ENCODE results near the gene ABCB1.
"Not testable (repeated sequence)": the region's sequence is repeated elsewhere in the genome, so short reads cannot be mapped to it uniquely, and the experiment has no call there.

DNA sequence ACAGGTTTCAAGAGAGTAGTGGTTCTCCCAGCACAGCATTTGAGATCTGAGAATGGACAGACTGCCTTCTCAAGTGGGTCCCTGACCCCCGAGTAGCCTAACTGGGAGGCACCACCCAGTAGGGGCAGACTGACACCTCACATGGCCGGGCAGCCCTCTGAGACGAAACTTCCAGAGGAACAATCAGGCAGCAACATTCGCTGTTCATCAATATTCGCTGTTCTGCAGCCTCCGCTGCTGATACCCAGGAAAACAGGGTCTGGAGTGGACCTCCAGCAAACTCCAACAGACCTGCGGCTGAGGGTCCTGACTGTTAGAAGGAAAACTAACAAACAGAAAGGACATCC lies 135.2 kb downstream of the ABCB1 start:
- not testable (repeated sequence) for TF ChIP-seq ATF3 (IDR thresholded peaks at IDR 0.05; ENCODE audit: borderline replicate concordance, extremely low read depth, low read depth, low read length); TAF1 (IDR thresholded peaks at IDR 0.05; ENCODE audit: borderline replicate concordance, low read depth, low read length); SMAD1 (IDR thresholded peaks at IDR 0.05; ENCODE audit: low read depth, partially characterized antibody); ZNF592 (IDR thresholded peaks at IDR 0.05); ZNF217 (IDR thresholded peaks at IDR 0.05); CBX3 (IDR thresholded peaks at IDR 0.05; ENCODE audit: borderline replicate concordance, low read depth); CTCF (IDR thresholded peaks at IDR 0.05 in 2 of 3, conservative IDR thresholded peaks at IDR 0.05 in 1 of 3; ENCODE audit: control insufficient read depth in 2 of 3, extremely low read depth in 1 of 3, insufficient read depth in 1 of 3, low read depth in 3 of 3, low read length in 3 of 3); HDAC6 (IDR thresholded peaks at IDR 0.05; ENCODE audit: unreplicated experiment); POLR2A (IDR thresholded peaks at IDR 0.05; ENCODE audit: low read depth, low read length)
- TF ChIP-seq, protein P1, sequence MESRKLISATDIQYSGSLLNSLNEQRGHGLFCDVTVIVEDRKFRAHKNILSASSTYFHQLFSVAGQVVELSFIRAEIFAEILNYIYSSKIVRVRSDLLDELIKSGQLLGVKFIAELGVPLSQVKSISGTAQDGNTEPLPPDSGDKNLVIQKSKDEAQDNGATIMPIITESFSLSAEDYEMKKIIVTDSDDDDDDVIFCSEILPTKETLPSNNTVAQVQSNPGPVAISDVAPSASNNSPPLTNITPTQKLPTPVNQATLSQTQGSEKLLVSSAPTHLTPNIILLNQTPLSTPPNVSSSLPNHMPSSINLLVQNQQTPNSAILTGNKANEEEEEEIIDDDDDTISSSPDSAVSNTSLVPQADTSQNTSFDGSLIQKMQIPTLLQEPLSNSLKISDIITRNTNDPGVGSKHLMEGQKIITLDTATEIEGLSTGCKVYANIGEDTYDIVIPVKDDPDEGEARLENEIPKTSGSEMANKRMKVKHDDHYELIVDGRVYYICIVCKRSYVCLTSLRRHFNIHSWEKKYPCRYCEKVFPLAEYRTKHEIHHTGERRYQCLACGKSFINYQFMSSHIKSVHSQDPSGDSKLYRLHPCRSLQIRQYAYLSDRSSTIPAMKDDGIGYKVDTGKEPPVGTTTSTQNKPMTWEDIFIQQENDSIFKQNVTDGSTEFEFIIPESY (IDR thresholded peaks at IDR 0.05) = not testable (repeated sequence)

Measured in GM12878 (cell line).